Cardiac fibroblast (primary cell): ENCODE data around the gene LTBP4.

Experiments
- DNase-seq, 2 donors: peaks; one replicate each; pipeline versions ENCODE4 v3.0.0 to v3.0.0-alpha.2; 2010; ENCODE audit warnings: low read depth in 2 of 2
- H3K4me3 ChIP-seq, 2 donors: replicated peaks in 1 of 2; 1 replicate in 1 of 2; 2 replicates in 1 of 2; pipeline ENCODE4 v1.5.1; 2011; ENCODE audit warnings: low read depth in 2 of 2, low read length in 2 of 2, mild to moderate bottlenecking in 2 of 2, moderate library complexity in 1 of 2
- CTCF ChIP-seq: IDR thresholded peaks from one replicate; pipeline ENCODE4 v1.5.1; 2011; ENCODE audit warnings: low read depth, mild to moderate bottlenecking, low read length, inconsistent platforms

LTBP4 gene

GRCh38 chr19:40625406-40626120, 24.4 kb downstream of the LTBP4 start:
- no peak overlapping the region for H3K4me3 ChIP-seq
- no peak for DNase-seq
- TF ChIP-seq CTCF, result no peak

GRCh38 chr19:40626918-40627317, 25.7 kb downstream of the LTBP4 start:
- TF ChIP-seq CTCF, result no peak
- no peak for DNase-seq
- H3K4me3 ChIP-seq, result no peak overlapping the region

- TF ChIP-seq CTCF, result no peak
- no peak overlapping the region for H3K4me3 ChIP-seq
- DNase-seq, result no peak
Observed at GRCh38 chr19:40627486-40628279, 26.5 kb downstream of the LTBP4 start.

- no peak for TF ChIP-seq CTCF
- no peak overlapping the region for H3K4me3 ChIP-seq
- DNase-seq, result no peak
Observed at GRCh38 chr19:40629346-40629745, 28.2 kb downstream of the LTBP4 start.

GRCh38 chr19:40630571-40631160, 29.5 kb downstream of the LTBP4 start:
- H3K4me3 ChIP-seq, result no peak overlapping the region
- DNase-seq, result no peak
- TF ChIP-seq CTCF, result no peak

- TF ChIP-seq CTCF, result no peak
- H3K4me3 ChIP-seq, result no peak overlapping the region
- no peak for DNase-seq
Observed at GRCh38 chr19:40632311-40633036, 31.3 kb downstream of the LTBP4 start.
